ENCODE measurements around the gene SPIRE1. TPM values are rescaled to one million over a fixed set of nuclear protein-coding genes. Genes with fewer than 3 reads are reported as not detected.

SPIRE1 gene
- total and polyA plus RNA-seq, 2 of the 4 experiments (the other 2 are of a cell fraction), result 11.6 to 31.4 TPM

- no peak for TF ChIP-seq CTCF (conservative IDR thresholded peaks at IDR 0.05; ENCODE audit: low read depth, low read length)
These were observed 675 bp upstream of the SPIRE1 start (continued) for GRCh38 chr18:12658426-12659138.

Measured in IMR-90 (cell line).